Measurements from ENCODE around the gene MPHOSPH6. TPM values are rescaled to one million over a fixed set of nuclear protein-coding genes. Genes with fewer than 3 reads are reported as not detected.
A peak's percentile ranks its signal among the peaks of the same experiment; 100 is the strongest.

The MPHOSPH6 gene
- total and polyA plus RNA-seq, 2 of the 13 experiments (the other 11 are each of a cell fraction or from before 2014, with no cell fraction given), result 28.4 to 76.4 TPM

- TF ChIP-seq AFF4 (CRISPR knock-in tag; IDR thresholded peaks at IDR 0.05) (no peak), ZMYM4 (CRISPR knock-in tag; IDR thresholded peaks at IDR 0.05) (peak; percentile 96), ZNF761 (CRISPR knock-in tag; conservative IDR thresholded peaks at IDR 0.05) (peak; percentile 95), ZNF101 (CRISPR knock-in tag; IDR thresholded peaks at IDR 0.05; ENCODE audit: borderline replicate concordance, low read depth) (no peak; the same call in 1 of the 2 replicates), ZNF333 (CRISPR knock-in tag; IDR thresholded peaks at IDR 0.05; ENCODE audit: borderline replicate concordance) (peak; percentile 98), ZNF576 (CRISPR knock-in tag; IDR thresholded peaks at IDR 0.05) (no peak), FOXK2 (IDR thresholded peaks at IDR 0.05) (no peak), SALL2 (CRISPR knock-in tag; IDR thresholded peaks at IDR 0.05) (peak; percentile 98), DDIT3 (CRISPR knock-in tag; IDR thresholded peaks at IDR 0.05) (no peak), ZNF790 (CRISPR knock-in tag; IDR thresholded peaks at IDR 0.05; ENCODE audit: borderline replicate concordance) (peak; percentile 91; the same call in 1 of the 2 replicates), HNF4G (IDR thresholded peaks at IDR 0.05; ENCODE audit: borderline replicate concordance, low read depth, low read length) (peak; percentile 9; the same call in 1 of the 2 replicates), HNF4G (CRISPR knock-in tag; IDR thresholded peaks at IDR 0.05; ENCODE audit: borderline replicate concordance, low read depth) (no peak; the same call in 1 of the 2 replicates), SMYD3 (CRISPR knock-in tag; IDR thresholded peaks at IDR 0.05) (peak; percentile 73; the same call in 1 of the 2 replicates), ZNF142 (CRISPR knock-in tag; IDR thresholded peaks at IDR 0.05) (peak; percentile 96), ZBTB7B (CRISPR knock-in tag; IDR thresholded peaks at IDR 0.05) (0 out of 2 replicates have a peak, but pooled peaks have one; percentile 34), TAF15 (IDR thresholded peaks at IDR 0.05; ENCODE audit: low read depth, low read length, poor library complexity, severe bottlenecking) (peak; percentile 68), GABPB1 (CRISPR knock-in tag; IDR thresholded peaks at IDR 0.05) (peak; percentile 83; the same call in 1 of the 2 replicates), TAF1 (CRISPR knock-in tag; IDR thresholded peaks at IDR 0.05) (peak; percentile 94)
These were observed at the start of gene MPHOSPH6 (continued) for GRCh38 chr16:82169861-82170845.

All from HepG2 (cell line).